ENCODE data around the gene SUMO1.
"Not testable (repeated sequence)": the region's sequence is repeated elsewhere in the genome, so short reads cannot be mapped to it uniquely, and the experiment has no call there.

The SUMO1 gene

GRCh38 chr2:202267495-202267894 lies 29.1 kb upstream of the SUMO1 start:
- peak overlapping the region; percentile 63 for H3K4me3 ChIP-seq (ENCODE audit: low read depth, low read length)
- no peak for TF ChIP-seq CTCF (IDR thresholded peaks at IDR 0.05; ENCODE audit: insufficient read depth, low read depth, low read length, missing control alignments)
- DNase-seq (ENCODE audit: low read depth) = peak; percentile 60

GRCh38 chr2:202265467-202266277 lies 27.3 kb upstream of the SUMO1 start, which contains the start of gene NOP58:
Gene NOP58, plus strand, starts transcription at chr2:202265763. Its CDS starts 179 bp downstream, at chr2:202265942.
- peak within 1 kb of the TSS; percentile 63 for H3K4me3 ChIP-seq (ENCODE audit: low read depth, low read length)
- TF ChIP-seq CTCF (IDR thresholded peaks at IDR 0.05; ENCODE audit: insufficient read depth, low read depth, low read length, missing control alignments) = no peak

GRCh38 chr2:202261531-202261930 lies 23.1 kb upstream of the SUMO1 start:
- no peak overlapping the region for H3K4me3 ChIP-seq (ENCODE audit: low read depth, low read length)
- TF ChIP-seq CTCF (IDR thresholded peaks at IDR 0.05; ENCODE audit: insufficient read depth, low read depth, low read length, missing control alignments) = no peak
- no peak for DNase-seq (ENCODE audit: low read depth)

More at GRCh38 chr2:202265467-202266277, 27.3 kb upstream of the SUMO1 start, which contains the start of gene NOP58:
- DNase-seq (ENCODE audit: low read depth) = peak; percentile 96

GRCh38 chr2:202251494-202251893 lies 13.1 kb upstream of the SUMO1 start:
- H3K4me3 ChIP-seq (ENCODE audit: low read depth, low read length) = no peak overlapping the region
- no peak for DNase-seq (ENCODE audit: low read depth)
- no peak for TF ChIP-seq CTCF (IDR thresholded peaks at IDR 0.05; ENCODE audit: insufficient read depth, low read depth, low read length, missing control alignments)

- TF ChIP-seq CTCF (IDR thresholded peaks at IDR 0.05; ENCODE audit: insufficient read depth, low read depth, low read length, missing control alignments) = no peak
- no peak for DNase-seq (ENCODE audit: low read depth)
- no peak overlapping the region for H3K4me3 ChIP-seq (ENCODE audit: low read depth, low read length)
These were observed 11.3 kb upstream of the SUMO1 start for GRCh38 chr2:202249521-202250253.

GRCh38 chr2:202247710-202248109 lies 9.3 kb upstream of the SUMO1 start:
- not testable (repeated sequence) for H3K4me3 ChIP-seq (ENCODE audit: low read depth, low read length); DNase-seq (ENCODE audit: low read depth)

GRCh38 chr2:202237787-202238233 lies 587 bp downstream of the SUMO1 start:
- H3K4me3 ChIP-seq (ENCODE audit: low read depth, low read length) = peak overlapping the region; percentile 99
- TF ChIP-seq CTCF (IDR thresholded peaks at IDR 0.05; ENCODE audit: insufficient read depth, low read depth, low read length, missing control alignments) = no peak
- peak; percentile 5 for DNase-seq (ENCODE audit: low read depth)

Measured in GM12865 (cell line).